ENCODE data around the gene KIAA0930.
"Not testable (repeated sequence)": the region's sequence is repeated elsewhere in the genome, so short reads cannot be mapped to it uniquely, and the experiment has no call there.

KIAA0930 gene

GRCh38 chr22:45262931-45263462, 22.3 kb upstream of the KIAA0930 start:
- DNase-seq (ENCODE audit: low read depth), result no peak

- DNase-seq (ENCODE audit: low read depth), result no peak
These were observed 21.7 kb upstream of the KIAA0930 start for GRCh38 chr22:45262195-45262930.

- no peak for DNase-seq (ENCODE audit: low read depth)
These were observed 20.9 kb upstream of the KIAA0930 start for GRCh38 chr22:45261407-45262088.

GRCh38 chr22:45260395-45260759, 19.7 kb upstream of the KIAA0930 start:
- not testable (repeated sequence) for DNase-seq (ENCODE audit: low read depth)

- DNase-seq (ENCODE audit: low read depth), result no peak
These were observed 19.2 kb upstream of the KIAA0930 start for GRCh38 chr22:45259754-45260394.

GRCh38 chr22:45257941-45258340, 17.2 kb upstream of the KIAA0930 start:
- DNase-seq (ENCODE audit: low read depth), result not testable (repeated sequence)

- DNase-seq (ENCODE audit: low read depth), result peak; percentile 33
These were observed 14.1 kb upstream of the KIAA0930 start for GRCh38 chr22:45254789-45255278.

GRCh38 chr22:45254388-45254787, 13.7 kb upstream of the KIAA0930 start:
- DNase-seq (ENCODE audit: low read depth), result no peak

- DNase-seq (ENCODE audit: low read depth), result no peak
These were observed 12.4 kb upstream of the KIAA0930 start for GRCh38 chr22:45253039-45253641.

GRCh38 chr22:45251825-45252224, 11.1 kb upstream of the KIAA0930 start:
- DNase-seq (ENCODE audit: low read depth), result no peak

GRCh38 chr22:45248832-45249561, 8.3 kb upstream of the KIAA0930 start:
- no peak for DNase-seq (ENCODE audit: low read depth)

- peak; percentile 97 for DNase-seq (ENCODE audit: low read depth)
These were observed 5.6 kb upstream of the KIAA0930 start for GRCh38 chr22:45246060-45246985.

- no peak for DNase-seq (ENCODE audit: low read depth)
These were observed 4.2 kb upstream of the KIAA0930 start for GRCh38 chr22:45244916-45245315.

- no peak for DNase-seq (ENCODE audit: low read depth)
These were observed 2.1 kb upstream of the KIAA0930 start for GRCh38 chr22:45242778-45243191.

- DNase-seq (ENCODE audit: low read depth), result peak; percentile 22
These were observed 437 bp downstream of the KIAA0930 start for GRCh38 chr22:45240104-45240809.

- DNase-seq (ENCODE audit: low read depth), result no peak
These were observed 1.0 kb downstream of the KIAA0930 start for GRCh38 chr22:45239681-45240051.

- DNase-seq (ENCODE audit: low read depth), result no peak
These were observed 1.6 kb downstream of the KIAA0930 start for GRCh38 chr22:45238957-45239680.

- no peak for DNase-seq (ENCODE audit: low read depth)
These were observed 2.4 kb downstream of the KIAA0930 start for GRCh38 chr22:45238076-45238956.
